Kidney capillary endothelial cell (primary cell): ENCODE measurements around the gene CENATAC.
"Not testable (repeated sequence)": the region's sequence is repeated elsewhere in the genome, so short reads cannot be mapped to it uniquely, and the experiment has no call there.

Experiments used
- DNase-seq: peaks from one replicate; pipeline ENCODE4 v3.0.0-alpha.2; 2018; ENCODE audit warnings: low spot score

CENATAC gene

GRCh38 chr11:119026970-119027369 is 29.0 kb downstream of the CENATAC start:
- DNase-seq = no peak

GRCh38 chr11:119027561-119028345 is 29.8 kb downstream of the CENATAC start:
- DNase-seq = no peak

- DNase-seq = no peak
These were observed 30.6 kb downstream of the CENATAC start for GRCh38 chr11:119028346-119029068.

- DNase-seq = no peak
These were observed 31.1 kb downstream of the CENATAC start for GRCh38 chr11:119029069-119029339.

- DNase-seq = no peak
These were observed 31.5 kb downstream of the CENATAC start for GRCh38 chr11:119029340-119030028.

GRCh38 chr11:119030029-119030328 is 32.0 kb downstream of the CENATAC start:
- DNase-seq = no peak

GRCh38 chr11:119030329-119031047 is 32.5 kb downstream of the CENATAC start, which contains the start of gene SLC37A4:
TSS of gene SLC37A4 (minus strand) at chr11:119030877.
- DNase-seq = peak; percentile 97

- no peak for DNase-seq
These were observed 34.0 kb downstream of the CENATAC start for GRCh38 chr11:119031912-119032280.

GRCh38 chr11:119033421-119033820 is 35.5 kb downstream of the CENATAC start:
- not testable (repeated sequence) for DNase-seq

GRCh38 chr11:119034813-119035212 is 36.9 kb downstream of the CENATAC start:
- DNase-seq = no peak

- no peak for DNase-seq
These were observed 40.9 kb downstream of the CENATAC start for GRCh38 chr11:119038884-119039283.

GRCh38 chr11:119039471-119039870 is 41.5 kb downstream of the CENATAC start:
- not testable (repeated sequence) for DNase-seq

GRCh38 chr11:119041821-119042514 is 44.0 kb downstream of the CENATAC start:
- no peak for DNase-seq

- DNase-seq = no peak
These were observed 45.0 kb downstream of the CENATAC start for GRCh38 chr11:119042927-119043326.

GRCh38 chr11:119044708-119045107 is 46.8 kb downstream of the CENATAC start:
- no peak for DNase-seq

GRCh38 chr11:119046489-119046888 is 48.6 kb downstream of the CENATAC start:
- no peak for DNase-seq

- DNase-seq = no peak
These were observed 49.3 kb downstream of the CENATAC start for GRCh38 chr11:119047205-119047604.

GRCh38 chr11:119048644-119049043 is 50.7 kb downstream of the CENATAC start:
- DNase-seq = no peak

GRCh38 chr11:119049081-119049480 is 51.1 kb downstream of the CENATAC start:
- DNase-seq = no peak

GRCh38 chr11:119051440-119052162 is 53.7 kb downstream of the CENATAC start:
- DNase-seq = no peak

- no peak for DNase-seq
These were observed 54.4 kb downstream of the CENATAC start for GRCh38 chr11:119052163-119052814.
